HCT116 (cell line): ENCODE results near the gene ACACA. TPM values are rescaled to one million over a fixed set of nuclear protein-coding genes. Genes with fewer than 3 reads are reported as not detected.
A peak's percentile ranks its signal among the peaks of the same experiment; 100 is the strongest.
"Not testable (repeated sequence)": the region's sequence is repeated elsewhere in the genome, so short reads cannot be mapped to it uniquely, and the experiment has no call there.

Source experiments
- ATAC-seq: fragments of 200-7000 bp; cut with Tn5 transposase; 2 replicates; pipeline ENCODE4 v1.9.1; 2020; ENCODE audit warnings: mild to moderate bottlenecking, moderate library complexity
- BruUV-seq: library from RNA; stranded (reverse); fragments of 400-500 nt; replicated peaks from 2 replicates; lab custom pipeline; 2021; lab: Mats Ljungman, UMichigan
- CTCF ChIA-PET: fragments of 300-600 bp; sonication (Branson Sonifier 250); formaldehyde crosslinking; loops from one replicate; lab custom pipeline; 2021; ENCODE audit warnings: antibody characterized with exemption; lab: Charles Lee
- POLR2A ChIA-PET: fragments of 300-600, 350-600 bp; sonication (Branson Sonifier 250); formaldehyde crosslinking; loops from one replicate; lab custom pipeline; 2021; ENCODE audit warnings: antibody characterized with exemption; lab: Charles Lee
- RAD21 ChIA-PET, 2 experiments: fragments of 300-600 bp; sonication (Branson Sonifier 250); formaldehyde crosslinking; loops; one replicate each; lab custom pipeline; 2023; ENCODE audit warnings: low total read pairs in 2 of 2; ENCODE audit not compliant: uncharacterized antibody in 2 of 2, unreplicated experiment in 2 of 2, low non-redundant PET in 1 of 2; lab: Charles Lee
- DNase-seq: peaks from one replicate; pipeline ENCODE4 v3.0.0-alpha.2; 2010; ENCODE audit warnings: low read depth, low spot score
- H2AFZ ChIP-seq: fragments of 200-600 bp; shearing (Covaris generic), sonication (generic); 2 replicates; pipeline ENCODE4 v1.6.1; 2017; ENCODE audit warnings: low read depth, mixed run types, mixed read lengths, antibody characterized with exemption, low read length; ENCODE audit not compliant: poor library complexity, severe bottlenecking
- H3K27ac ChIP-seq: 2 replicates; pipeline ENCODE4 v1.5.1; 2012; ENCODE audit warnings: low read depth, low read length
- H3K27me3 ChIP-seq: fragments of 200-600 bp; sonication (generic); 2 replicates; pipeline ENCODE4 v1.6.1; 2016; ENCODE audit warnings: mixed run types, low read length, mixed read lengths; ENCODE audit not compliant: insufficient read depth
- H3K36me3 ChIP-seq, 2 experiments: fragments of 200-500 bp in 1 of 2; fragments of 200-600 bp in 1 of 2; sonication (Bioruptor generic) in 1 of 2; sonication (generic) in 1 of 2; 2 replicates each; pipeline versions ENCODE4 v1.5.1 to v1.6.1; 2014 to 2016; ENCODE audit warnings: low read length in 2 of 2, inconsistent platforms in 1 of 2, mixed read lengths in 1 of 2, mixed run types in 1 of 2; ENCODE audit not compliant: insufficient read depth in 2 of 2, control insufficient read depth in 1 of 2
- H3K4me1 ChIP-seq, 2 experiments: fragments of 200-600 bp in 1 of 2; sonication (generic) in 1 of 2; 2 replicates each; pipeline versions ENCODE4 v1.5.1 to v1.6.1; 2012 to 2017; ENCODE audit warnings: low read length in 2 of 2, inconsistent platforms in 1 of 2, mild to moderate bottlenecking in 1 of 2, mixed read lengths in 1 of 2, mixed run types in 1 of 2, moderate library complexity in 1 of 2; ENCODE audit not compliant: insufficient read depth in 2 of 2, control insufficient read depth in 1 of 2
- H3K4me2 ChIP-seq: fragments of 200-600 bp; sonication (generic); 2 replicates; pipeline ENCODE4 v1.6.1; 2017; ENCODE audit warnings: mixed run types, low read length, mixed read lengths
- H3K4me3 ChIP-seq, 2 experiments: fragments of 200-600 bp in 1 of 2; sonication (generic) in 1 of 2; replicated peaks in 1 of 2; 2 replicates each; pipeline ENCODE4 v1.5.1; 2011 to 2016; ENCODE audit warnings: low read length in 2 of 2, control low read depth in 1 of 2, low read depth in 1 of 2, mild to moderate bottlenecking in 1 of 2, mixed read lengths in 1 of 2, mixed run types in 1 of 2
- H3K79me2 ChIP-seq: fragments of 200-600 bp; sonication (generic); 2 replicates; pipeline ENCODE4 v1.6.1; 2017; ENCODE audit warnings: mild to moderate bottlenecking, mixed run types, low read length, moderate library complexity, mixed read lengths; ENCODE audit not compliant: insufficient read depth
- H3K9ac ChIP-seq: fragments of 200-600 bp; sonication (generic); 2 replicates; pipeline ENCODE4 v1.6.1; 2016; ENCODE audit warnings: low read length, mixed read lengths
- H3K9me2 ChIP-seq: fragments of 200-600 bp; sonication (generic), shearing (Covaris generic); 2 replicates; pipeline ENCODE4 v1.6.1; 2017; ENCODE audit warnings: mixed run types, mild to moderate bottlenecking, moderate library complexity; ENCODE audit not compliant: insufficient read depth
- H3K9me3 ChIP-seq, 2 experiments: fragments of 200-500 bp in 1 of 2; fragments of 200-600 bp in 1 of 2; sonication (Bioruptor generic) in 1 of 2; sonication (generic) in 1 of 2; 2 replicates each; pipeline ENCODE4 v1.6.1; 2014 to 2017; ENCODE audit warnings: low read length in 2 of 2, mixed read lengths in 2 of 2, inconsistent platforms in 1 of 2, low read depth in 1 of 2, mild to moderate bottlenecking in 1 of 2, mixed run types in 1 of 2, moderate library complexity in 1 of 2; ENCODE audit not compliant: control insufficient read depth in 1 of 2, insufficient read depth in 1 of 2
- H4K20me1 ChIP-seq: fragments of 200-600 bp; sonication (generic), shearing (Covaris generic); 2 replicates; pipeline ENCODE4 v1.6.1; 2017; ENCODE audit warnings: mixed run types, mild to moderate bottlenecking, moderate library complexity; ENCODE audit not compliant: insufficient read depth
- CBX3 ChIP-seq: IDR thresholded peaks from 2 replicates; pipeline ENCODE4 v1.6.1; 2012; ENCODE audit warnings: low read depth
- CEBPB ChIP-seq: IDR thresholded peaks from 2 replicates; pipeline ENCODE4 v1.6.1; 2012; ENCODE audit warnings: low read depth
- CTCF ChIP-seq, 3 experiments: fragments of 200-600 bp in 1 of 3; sonication (generic) in 1 of 3; IDR thresholded peaks in 2 of 3; conservative IDR thresholded peaks in 1 of 3; 2 replicates each; pipeline ENCODE4 v1.5.1; 2012 to 2017; ENCODE audit warnings: low read depth in 2 of 3, low read length in 2 of 3, antibody characterized with exemption in 1 of 3, borderline replicate concordance in 1 of 3, control low read depth in 1 of 3, mild to moderate bottlenecking in 1 of 3, mixed read lengths in 1 of 3, mixed run types in 1 of 3, moderate library complexity in 1 of 3; ENCODE audit not compliant: insufficient read depth in 1 of 3
- POLR2A ChIP-seq: IDR thresholded peaks from 2 replicates; pipeline ENCODE4 v1.7.0; 2011; ENCODE audit warnings: borderline replicate concordance; ENCODE audit not compliant: insufficient read depth, insufficient read length; ENCODE audit errors: extremely low read depth
- RAD21 ChIP-seq: IDR thresholded peaks from 2 replicates; pipeline ENCODE4 v1.6.1; 2012; ENCODE audit warnings: low read depth, mild to moderate bottlenecking
- SP1 ChIP-seq: IDR thresholded peaks from 2 replicates; pipeline ENCODE4 v1.6.1; 2012; ENCODE audit warnings: low read depth
- SRF ChIP-seq: IDR thresholded peaks from 2 replicates; pipeline ENCODE4 v1.6.1; 2012; ENCODE audit warnings: low read depth
- ZFX ChIP-seq: fragments of 450-650 bp; IDR thresholded peaks from 2 replicates; pipeline ENCODE4 v1.6.1; 2017
- intact Hi-C: fragments of 100-400 bp; cut with micrococcal nuclease; formaldehyde crosslinking; loops from 2 replicates; pipeline ENCODE4 v1.10.0; 2022
- total RNA-seq: library from RNA; stranded (reverse); gene quantifications from one replicate; pipeline ENCODE4 v1.2.1, GENCODE V29; 2021; ENCODE audit not compliant: unreplicated experiment

ACACA gene
- total RNA-seq, 1 experiment from 2014 or later, result 161 TPM

GRCh38 chr17:37346863-37347402 lies 59.7 kb downstream of the ACACA start:
- H3K27ac ChIP-seq, ATAC-seq, RAD21 ChIA-PET, intact Hi-C loops, H3K4me3 ChIP-seq, DNase-seq, H3K9me3 ChIP-seq, H3K4me1 ChIP-seq, H4K20me1 ChIP-seq, H2AFZ ChIP-seq, H3K36me3 ChIP-seq, H3K9ac ChIP-seq, H3K9me2 ChIP-seq, H3K27me3 ChIP-seq, H3K4me2 ChIP-seq: not testable (repeated sequence)
- ChIA-PET CTCF (interaction anchor here (1.0 kb wide), 1 partner anchor 27 kb away, joined by 3 read pairs; no protein-coding TSS in a partner anchor), POLR2A (interaction anchor here (1.3 kb wide), 1 partner anchor 12 kb away, joined by 6 read pairs; no protein-coding TSS in a partner anchor)
- BruUV-seq, result TSS peak; percentile 10
- H3K79me2 ChIP-seq, result peaks cover 98% of the 10 kb centered on the region

DNA sequence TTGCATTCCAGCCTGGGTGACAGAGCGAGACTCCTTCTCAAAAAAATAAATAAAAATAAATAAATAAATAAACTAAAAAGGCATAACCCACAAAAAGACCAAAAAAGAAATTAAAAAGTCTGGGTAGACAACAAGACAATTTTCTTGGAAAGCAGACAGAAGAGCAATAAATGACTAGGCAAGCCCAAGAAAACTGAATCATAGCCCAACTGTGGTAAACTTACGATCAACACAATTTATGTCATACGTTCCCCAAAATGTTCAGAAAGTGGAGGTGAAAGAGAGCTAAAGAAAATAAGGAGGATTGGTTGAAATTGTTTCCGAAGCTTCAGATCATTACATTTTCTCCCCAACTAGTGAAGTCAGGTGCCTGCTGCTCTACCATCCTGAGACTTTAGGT lies 62.1 kb downstream of the ACACA start:
- Histone ChIP-seq H4K20me1 (peaks cover 10% of the 10 kb centered on the region), H3K36me3 (peaks cover 0 to 10% of the 10 kb centered on the region in 2 experiments; a peak in 1 of 4 replicates), H2AFZ (no peak overlapping the region), H3K9ac (no peak overlapping the region), H3K4me3 (no peak overlapping the region), H3K4me1 (peaks cover 0 to 4% of the 10 kb centered on the region in 2 experiments; a peak in 1 of 4 replicates), H3K27me3 (no peaks in the 10 kb centered on the region), H3K4me2 (no peak overlapping the region), H3K9me2 (no peaks in the 10 kb centered on the region), H3K79me2 (peaks cover 98% of the 10 kb centered on the region), H3K27ac (no peak overlapping the region), H3K9me3 (no peaks in the 10 kb centered on the region)
- DNase-seq, result no peak
- ChIA-PET RAD21 (no interaction called here), CTCF (no interaction called here), POLR2A (no interaction called here)
- ATAC-seq, result no peak
- TF ChIP-seq CTCF (IDR thresholded peaks at IDR 0.05 in 2 of 3, conservative IDR thresholded peaks at IDR 0.05 in 1 of 3; ENCODE audit: borderline replicate concordance in 1 of 3, insufficient read depth in 1 of 3, low read depth in 2 of 3, low read length in 2 of 3) (no peak), CEBPB (no peak), CBX3 (no peak), POLR2A (no peak), RAD21 (no peak), SRF (no peak), SP1 (no peak), ZFX (no peak)
- no TSS peak for BruUV-seq
- intact Hi-C loops, result no loop called here
